ENCODE results near the gene NPY5R. TPM values are rescaled to one million over a fixed set of nuclear protein-coding genes. Genes with fewer than 3 reads are reported as not detected.

The NPY5R gene
- total RNA-seq: not detected in 2 replicates

DNA sequence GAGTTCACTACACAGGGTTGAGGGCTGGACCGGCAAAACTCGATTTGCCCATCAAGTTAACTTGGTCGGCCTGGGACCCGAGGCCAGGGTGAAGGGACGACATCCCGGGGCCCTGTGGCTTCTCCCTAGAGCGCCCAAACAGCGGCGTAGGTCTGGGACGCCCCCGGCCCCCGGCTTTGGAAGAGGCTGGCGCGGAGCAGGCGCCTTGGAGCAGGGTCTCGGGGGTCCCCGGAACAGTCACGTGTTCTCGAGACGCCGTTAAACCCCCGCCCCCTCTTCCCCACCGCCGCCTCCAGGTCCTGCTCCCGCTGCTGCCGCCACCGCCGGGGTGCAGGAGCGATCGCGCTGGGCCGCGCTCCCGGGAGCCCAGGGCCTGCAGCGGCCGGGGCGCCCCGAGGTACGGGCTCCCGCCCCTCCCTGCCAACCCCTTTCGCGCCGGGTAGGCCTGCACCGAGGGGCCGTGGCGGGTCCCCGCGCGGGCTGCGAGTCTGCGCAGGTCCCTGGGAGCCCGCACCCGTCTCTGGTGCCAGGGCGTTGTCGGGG, at the start of gene NPY5R:
Gene NPY5R (plus strand): TSS at position 289 of the 543 bp plus-strand sequence. CDS start 6,382 bp downstream, outside the sequence.

DNA sequence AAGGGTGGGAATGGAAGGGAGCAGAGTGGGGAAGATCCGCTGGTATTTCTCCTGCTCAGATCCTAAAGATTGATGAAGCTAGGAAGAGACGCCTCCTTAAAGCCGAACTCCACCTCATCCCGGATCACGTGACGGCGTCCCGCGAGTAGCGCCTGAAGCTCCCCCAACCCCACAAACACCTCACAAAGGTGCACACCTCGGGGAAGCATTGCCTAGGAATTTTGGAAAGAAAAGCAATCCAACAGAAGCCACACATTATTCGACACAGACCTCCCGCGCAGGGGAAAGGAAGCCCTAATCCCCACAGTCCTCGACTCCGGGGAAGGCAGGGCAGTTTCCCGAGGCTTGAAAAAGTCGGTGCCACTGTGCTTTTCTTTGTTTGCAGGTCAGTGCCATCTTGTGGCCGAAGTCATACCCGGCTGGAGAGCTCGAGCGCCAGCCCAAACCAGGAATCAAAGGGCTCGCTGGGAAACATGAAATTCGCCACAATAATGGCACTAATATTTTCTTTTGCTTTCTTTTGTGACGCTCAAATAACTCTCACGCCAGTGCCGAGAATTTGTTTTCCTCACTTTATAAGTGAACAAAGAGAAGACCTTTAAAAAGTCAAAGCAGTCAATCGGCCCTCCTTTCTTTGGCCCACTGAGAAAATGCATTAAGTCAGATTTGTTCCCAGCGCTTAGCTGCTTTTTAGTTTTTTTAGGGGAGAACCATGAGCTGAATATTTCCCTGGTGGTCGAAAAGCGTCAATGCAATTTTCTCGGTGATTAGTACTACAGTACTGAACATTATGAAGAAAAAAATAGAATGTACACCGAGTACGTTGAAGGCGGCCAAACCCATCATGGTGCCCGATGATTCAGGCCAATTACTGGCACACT, 10.9 kb upstream of the NPY5R start, which contains the start of gene NPY1R:
Gene NPY1R (minus strand): TSS at position 71 of the 881 bp plus-strand sequence. CDS start 6,042 bp downstream, outside the sequence.

Other genes with a start within 250 kb of the NPY5R start
- 4.6 and 4.9 TPM in 2 replicates for gene NAF1, start 177.0 kb upstream of the NPY5R start, total RNA-seq
- under 0.01 and 0.14 TPM in 2 replicates for gene NPY1R, start 11.3 kb upstream of the NPY5R start, total RNA-seq
- under 0.01 TPM in 1 of 2 replicates, not detected in the other for gene TKTL2, start 129.9 kb downstream of the NPY5R start, total RNA-seq
- 22.5 and 24.6 TPM in 2 replicates for gene TMA16, start 150.8 kb downstream of the NPY5R start, total RNA-seq

Data from smooth muscle cell of bladder (primary cell).